Mesothelial cell of epicardium (in vitro differentiated cells): ENCODE results near the gene PHACTR3. TPM values are rescaled to one million over a fixed set of nuclear protein-coding genes. Genes with fewer than 3 reads are reported as not detected.

Experiments used
- DNase-seq, 2 experiments: peaks; one replicate each; pipeline ENCODE4 v3.0.0; 2021; ENCODE audit warnings: low spot score in 2 of 2; ENCODE audit not compliant: unreplicated experiment in 2 of 2
- H3K27ac Mint-ChIP-seq: 2 replicates; pipeline ENCODE4 v1.8.0; 2021; ENCODE audit warnings: mixed read lengths
- H3K27me3 Mint-ChIP-seq: 2 replicates; pipeline ENCODE4 v1.8.0; 2021; ENCODE audit warnings: low read depth, mixed read lengths
- H3K36me3 Mint-ChIP-seq: 2 replicates; pipeline ENCODE4 v1.8.0; 2021; ENCODE audit warnings: mixed read lengths
- H3K4me1 Mint-ChIP-seq: 2 replicates; pipeline ENCODE4 v1.8.0; 2021; ENCODE audit warnings: mixed read lengths
- H3K4me3 Mint-ChIP-seq: 2 replicates; pipeline ENCODE4 v1.8.0; 2021; ENCODE audit warnings: mild to moderate bottlenecking, moderate library complexity, mixed read lengths
- H3K9me3 Mint-ChIP-seq: 2 replicates; pipeline ENCODE4 v1.8.0; 2021; ENCODE audit warnings: mixed read lengths
- CTCF ChIP-seq: fragments of 200-600 bp; sonication (generic); IDR thresholded peaks from one replicate; pipeline ENCODE4 v1.5.0; 2021; ENCODE audit warnings: antibody characterized with exemption; ENCODE audit not compliant: unreplicated experiment
- total RNA-seq: library from RNA; stranded (reverse); gene quantifications from 3 replicates; pipeline ENCODE4 v1.2.1, GENCODE V29; 2021

Gene PHACTR3
- total RNA-seq, 1 donor from 2014 or later = 0.16 TPM

GRCh38 chr20:59584278-59584925, 19.9 kb upstream of the PHACTR3 start:
- DNase-seq = no peak
- Mint-ChIP-seq H3K27ac (no peak overlapping the region), H3K36me3 (no peaks in the 10 kb centered on the region), H3K27me3 (peaks cover 50% of the 10 kb centered on the region), H3K4me3 (no peak overlapping the region), H3K9me3 (peaks cover 5% of the 10 kb centered on the region), H3K4me1 (peaks cover 2% of the 10 kb centered on the region)
- TF ChIP-seq CTCF = no peak

GRCh38 chr20:59585714-59586409, 18.5 kb upstream of the PHACTR3 start:
- no peaks in the 10 kb centered on the region for H3K4me1 Mint-ChIP-seq
- H3K27ac Mint-ChIP-seq = no peak overlapping the region
- no peaks in the 10 kb centered on the region for H3K36me3 Mint-ChIP-seq
- DNase-seq = no peak
- no peak for TF ChIP-seq CTCF
- no peak overlapping the region for H3K4me3 Mint-ChIP-seq
- peaks cover 12% of the 10 kb centered on the region for H3K9me3 Mint-ChIP-seq
- peaks cover 42% of the 10 kb centered on the region for H3K27me3 Mint-ChIP-seq

- Mint-ChIP-seq H3K27me3 (peaks cover 39% of the 10 kb centered on the region), H3K36me3 (no peaks in the 10 kb centered on the region), H3K9me3 (peaks cover 12% of the 10 kb centered on the region), H3K4me1 (no peaks in the 10 kb centered on the region), H3K27ac (no peak overlapping the region), H3K4me3 (no peak overlapping the region)
- no peak for DNase-seq
- no peak for TF ChIP-seq CTCF
Observed at GRCh38 chr20:59586613-59587012, 17.7 kb upstream of the PHACTR3 start.

- H3K4me1 Mint-ChIP-seq = no peaks in the 10 kb centered on the region
- no peak overlapping the region for H3K4me3 Mint-ChIP-seq
- H3K36me3 Mint-ChIP-seq = no peaks in the 10 kb centered on the region
- DNase-seq = no peak
- no peak for TF ChIP-seq CTCF
- no peak overlapping the region for H3K27ac Mint-ChIP-seq
- H3K9me3 Mint-ChIP-seq = peaks cover 12% of the 10 kb centered on the region
- peaks cover 39% of the 10 kb centered on the region for H3K27me3 Mint-ChIP-seq
Observed at GRCh38 chr20:59587570-59587969, 16.8 kb upstream of the PHACTR3 start.

GRCh38 chr20:59588236-59588855, 16.0 kb upstream of the PHACTR3 start:
- H3K4me1 Mint-ChIP-seq = no peaks in the 10 kb centered on the region
- DNase-seq = no peak
- peaks cover 12% of the 10 kb centered on the region for H3K9me3 Mint-ChIP-seq
- TF ChIP-seq CTCF = no peak
- no peak overlapping the region for H3K27ac Mint-ChIP-seq
- H3K36me3 Mint-ChIP-seq = no peaks in the 10 kb centered on the region
- H3K27me3 Mint-ChIP-seq = peaks cover 39% of the 10 kb centered on the region
- H3K4me3 Mint-ChIP-seq = no peak overlapping the region
